ENCODE results near the gene TMEM132E.

Gene TMEM132E

DNA sequence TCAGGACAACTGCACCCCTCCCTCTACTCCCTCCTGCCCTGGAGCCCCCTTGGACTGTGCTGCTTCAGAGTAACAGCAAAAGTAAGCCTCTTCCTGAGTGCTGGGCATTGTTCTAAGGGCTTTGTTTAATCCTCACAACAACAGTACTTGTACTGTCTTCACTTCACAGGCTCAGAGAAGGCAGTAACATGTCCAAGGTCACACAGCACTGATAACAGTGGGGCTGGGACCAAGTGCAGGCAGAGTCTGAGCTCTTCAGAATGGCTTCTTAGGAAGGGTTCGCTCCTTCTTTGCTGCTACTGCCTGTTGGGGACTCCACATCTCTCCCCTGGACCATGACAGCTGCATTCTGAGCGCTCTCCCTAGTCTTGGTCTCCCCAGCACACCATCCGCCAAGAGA, 24.6 kb downstream of the TMEM132E start:
- no peak for DNase-seq

DNA sequence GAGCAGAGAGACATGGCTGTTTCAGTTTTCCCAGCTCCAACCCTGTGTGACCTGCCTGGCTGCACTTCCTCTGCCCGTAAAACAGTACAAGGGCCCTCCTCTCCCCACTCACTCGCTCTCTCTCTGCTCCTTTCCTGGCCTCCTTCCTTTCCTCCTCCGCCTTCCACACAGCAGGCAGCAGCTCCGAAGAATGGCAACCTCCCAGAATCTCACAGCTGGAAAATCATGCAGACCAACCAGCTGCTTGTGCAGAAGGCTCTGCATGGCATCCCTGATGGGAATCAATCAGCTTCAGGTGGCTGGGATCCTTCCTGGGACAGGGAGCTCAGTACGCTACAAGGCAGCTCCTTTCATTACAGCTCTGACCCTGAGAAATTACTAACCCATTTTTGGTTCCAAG, 27.4 kb downstream of the TMEM132E start:
- DNase-seq, result no peak

DNA sequence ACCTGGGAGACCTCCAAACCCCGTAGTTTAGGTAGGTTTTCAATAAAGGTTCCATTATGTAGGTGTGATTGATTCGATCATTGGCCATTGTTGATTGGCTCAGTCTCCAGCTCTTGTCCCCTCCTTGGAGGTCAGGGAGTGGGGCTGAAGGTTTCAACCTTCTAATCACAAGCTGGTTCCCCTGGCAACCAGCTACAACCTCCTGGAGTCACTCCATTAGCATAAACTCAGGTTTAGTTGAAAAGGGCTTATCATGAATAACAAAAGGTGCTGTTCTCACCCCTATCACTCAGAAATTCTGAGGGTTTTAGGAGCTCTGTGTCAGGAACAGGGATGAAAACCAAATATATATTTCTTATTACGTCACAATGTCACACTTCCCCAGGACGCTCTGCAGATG, 28.5 kb downstream of the TMEM132E start:
- DNase-seq, result no peak

DNA sequence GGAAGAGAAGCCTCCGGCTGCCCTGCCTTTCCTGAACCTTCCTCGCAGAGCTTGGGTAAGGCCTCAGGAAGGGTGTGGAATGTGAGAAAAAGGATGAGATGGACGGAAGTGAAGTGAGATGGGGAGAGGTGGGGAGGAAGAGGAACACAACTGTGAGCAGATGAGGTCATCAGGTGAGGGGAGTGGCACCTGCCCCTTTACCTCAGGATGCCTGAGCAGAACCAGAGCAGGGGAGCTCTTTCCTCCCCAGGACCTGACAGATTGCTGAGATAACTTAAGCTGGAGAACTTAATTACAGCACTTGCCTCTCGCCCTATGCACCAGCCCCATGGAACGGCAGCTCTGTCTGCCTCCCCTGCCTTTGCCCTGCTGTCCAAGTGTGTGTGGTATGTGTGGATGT, 29.8 kb downstream of the TMEM132E start:
- no peak for DNase-seq

DNA sequence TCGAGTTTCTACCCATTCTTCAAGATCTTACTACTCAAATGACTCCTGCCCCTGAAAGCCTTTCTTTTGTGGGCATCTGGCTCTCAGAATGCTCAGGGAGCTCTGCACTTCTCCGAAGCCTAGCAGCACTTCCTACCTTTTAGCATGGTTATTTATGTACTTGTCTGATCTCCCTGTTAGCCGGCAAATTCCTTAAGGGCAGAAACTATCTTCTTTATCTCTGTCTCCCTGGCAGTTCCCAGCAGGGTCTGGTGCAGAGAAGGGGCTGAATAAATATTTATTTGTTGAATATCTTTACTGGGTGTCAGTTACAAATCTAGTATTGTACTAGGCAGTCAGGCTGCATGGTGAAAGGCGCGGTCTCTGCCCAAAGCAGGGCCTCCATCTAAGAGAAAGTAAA, 30.7 kb downstream of the TMEM132E start:
- DNase-seq, result no peak

DNA sequence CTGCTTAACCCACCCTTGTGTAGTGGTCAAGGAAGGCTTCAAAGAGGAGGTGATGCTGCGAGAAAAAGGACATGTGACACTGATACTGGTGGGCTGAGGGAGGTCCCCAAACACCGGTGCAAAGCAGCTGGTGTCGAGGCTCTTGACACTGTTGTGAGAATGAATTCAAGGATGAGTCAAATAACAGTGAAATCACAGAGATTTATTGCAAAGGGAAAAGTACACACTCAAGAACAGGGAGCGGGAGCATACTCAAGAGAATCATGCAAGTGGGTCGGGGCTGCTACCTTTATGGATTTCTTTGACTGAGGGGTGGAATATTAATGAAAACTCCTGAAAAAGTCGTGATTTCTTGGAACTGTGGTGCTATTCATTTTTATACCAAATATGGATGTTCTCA, 31.1 kb downstream of the TMEM132E start:
- DNase-seq, result no peak

DNA sequence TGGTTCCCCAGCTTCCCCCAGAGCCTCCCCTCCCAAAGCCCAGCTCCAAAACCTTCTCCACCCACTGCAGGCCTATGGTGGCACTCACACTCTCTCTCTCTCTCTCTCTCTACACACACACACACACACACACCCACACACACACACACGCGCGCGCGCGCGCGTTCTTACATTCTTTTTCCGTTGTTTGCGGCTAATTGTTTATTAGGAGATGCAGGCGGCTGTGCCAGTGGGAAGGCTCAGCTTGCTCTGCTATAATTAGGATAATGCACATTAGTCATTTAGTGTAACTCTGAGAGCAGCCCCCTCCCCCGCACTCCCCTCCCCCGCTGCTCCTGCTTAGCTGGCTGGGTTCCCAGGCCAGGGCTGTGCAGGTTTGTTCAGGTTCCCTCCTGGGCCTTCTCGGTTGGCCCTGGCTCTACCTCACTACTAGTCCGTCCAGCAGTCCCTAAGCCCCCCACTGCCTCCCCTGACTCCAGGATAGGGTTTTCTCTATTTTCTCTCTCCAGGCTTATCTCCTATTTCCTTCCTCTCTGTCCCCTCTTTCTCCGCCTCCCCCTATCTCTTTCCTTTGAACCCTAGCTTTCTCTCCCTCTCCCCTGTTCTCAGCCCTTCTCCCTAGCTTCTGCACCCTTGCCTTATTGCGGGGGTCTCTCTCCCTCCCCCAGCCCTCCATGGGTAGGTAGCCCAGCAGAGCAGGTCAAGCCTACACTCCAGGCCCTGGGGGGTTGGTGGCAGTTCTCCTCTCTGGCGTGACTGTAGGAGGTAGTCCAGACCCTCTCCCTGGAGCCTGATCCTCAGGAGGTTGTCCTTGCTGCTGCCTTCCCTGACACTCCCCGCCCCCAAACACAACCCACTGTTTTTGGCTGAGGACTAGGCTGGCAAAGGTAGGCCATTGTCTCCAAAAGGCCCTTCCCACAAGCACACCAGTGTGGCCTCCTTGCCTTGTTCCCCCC, 34.0 kb downstream of the TMEM132E start:
- DNase-seq, result no peak

DNA sequence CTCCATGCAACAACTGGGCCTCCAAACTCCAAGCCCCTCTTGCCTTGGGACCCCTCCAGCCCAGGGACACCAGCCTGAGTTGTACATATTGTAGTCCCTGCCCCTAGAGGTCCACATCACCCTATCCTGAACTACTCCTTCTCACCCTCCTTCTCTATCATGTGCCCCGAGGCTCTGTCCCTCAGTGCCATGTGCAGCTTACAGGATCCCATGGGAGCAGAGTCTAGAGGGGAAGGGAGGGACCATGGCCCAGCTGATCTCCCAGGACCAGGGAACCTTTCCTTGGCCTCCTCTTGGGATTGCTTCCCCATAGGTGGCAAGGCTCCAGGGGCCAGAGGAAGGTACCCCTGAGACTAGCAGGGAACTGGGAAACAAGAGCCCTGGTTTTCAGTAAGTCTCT, 35.3 kb downstream of the TMEM132E start:
- no peak for DNase-seq

DNA sequence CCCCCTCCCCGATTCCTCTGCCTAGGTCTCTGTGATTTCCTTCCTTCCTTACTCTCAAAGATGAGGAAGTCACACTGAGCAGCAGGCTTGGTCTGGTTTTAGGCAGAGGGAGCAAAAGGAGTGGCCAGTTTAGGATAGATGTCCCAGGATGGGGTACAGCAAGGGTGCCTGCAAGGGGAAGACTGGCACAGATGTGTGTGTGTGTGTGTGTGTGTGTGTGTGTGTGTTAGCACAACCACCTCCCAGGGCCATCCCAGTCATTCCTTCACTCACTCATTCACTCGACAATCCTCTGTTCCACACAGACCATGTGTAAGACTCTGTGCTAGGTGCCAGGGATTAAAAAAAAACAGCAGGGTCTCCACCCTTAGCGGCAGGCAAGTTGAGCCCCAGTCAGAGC, 35.9 kb downstream of the TMEM132E start:
- DNase-seq, result no peak

DNA sequence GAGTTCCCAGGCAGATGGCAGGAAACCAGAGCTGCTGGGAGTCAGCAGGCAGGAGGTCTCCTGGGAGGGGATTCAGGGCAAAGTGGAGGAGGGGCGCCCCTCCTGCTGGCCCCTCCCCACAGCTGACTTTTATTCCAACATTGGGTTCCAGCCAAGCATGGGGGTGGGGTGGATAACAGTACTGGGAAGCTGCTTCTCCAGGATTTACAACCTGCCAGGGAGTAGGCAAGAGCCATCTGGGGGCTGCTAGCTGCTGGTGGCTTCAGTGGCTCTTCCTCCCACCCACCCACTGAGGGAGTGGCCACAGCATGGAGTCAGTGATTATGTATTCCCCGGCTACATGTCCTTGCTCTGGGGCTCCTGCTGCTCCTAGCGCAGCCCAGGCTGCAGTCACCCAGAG, 36.8 kb downstream of the TMEM132E start:
- DNase-seq, result no peak

DNA sequence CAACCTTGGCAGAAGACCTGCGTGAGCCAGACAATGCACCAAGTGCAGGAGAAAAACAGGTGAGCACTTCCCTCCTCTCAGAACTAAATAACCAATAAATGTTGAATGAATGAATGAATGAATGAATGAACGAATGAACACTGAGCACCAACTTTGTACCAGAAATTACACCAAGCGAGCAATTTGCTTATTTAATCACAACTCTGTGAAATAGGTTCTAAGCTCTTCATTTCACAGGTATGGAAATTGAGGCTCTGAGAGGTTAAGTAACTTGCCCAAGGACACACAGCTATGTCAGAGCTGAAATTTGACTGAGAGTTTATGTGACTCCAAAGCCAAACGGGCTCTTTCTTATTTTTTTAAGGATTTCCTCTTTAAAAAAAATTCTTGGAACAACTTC, 38.0 kb downstream of the TMEM132E start:
- no peak for DNase-seq

DNA sequence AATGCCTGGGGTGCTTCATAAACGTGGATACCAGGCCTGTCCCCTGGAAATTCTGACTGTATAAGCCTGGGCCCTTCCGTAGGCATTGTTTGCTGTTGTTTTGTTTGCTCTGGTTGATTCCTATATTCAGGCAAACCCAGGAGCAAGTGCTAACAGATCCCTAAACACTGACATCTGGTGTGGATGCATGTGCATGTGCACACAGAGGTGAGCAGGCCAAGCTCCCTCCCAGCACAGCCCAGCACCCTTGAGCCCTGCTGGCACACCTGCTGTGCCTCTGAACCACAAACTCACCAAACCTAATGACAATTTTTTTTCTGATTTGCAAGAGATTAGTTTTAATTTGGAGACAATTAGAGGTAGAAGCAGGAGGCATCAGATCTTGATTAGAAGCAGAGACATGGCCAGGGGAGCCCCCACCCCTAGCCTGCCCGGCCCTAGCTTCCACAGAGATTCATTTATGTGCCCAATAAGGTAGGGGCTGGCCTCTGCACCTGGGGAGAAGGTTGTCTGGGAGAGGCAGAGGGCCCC, 40.4 kb downstream of the TMEM132E start:
- DNase-seq, result no peak

DNA sequence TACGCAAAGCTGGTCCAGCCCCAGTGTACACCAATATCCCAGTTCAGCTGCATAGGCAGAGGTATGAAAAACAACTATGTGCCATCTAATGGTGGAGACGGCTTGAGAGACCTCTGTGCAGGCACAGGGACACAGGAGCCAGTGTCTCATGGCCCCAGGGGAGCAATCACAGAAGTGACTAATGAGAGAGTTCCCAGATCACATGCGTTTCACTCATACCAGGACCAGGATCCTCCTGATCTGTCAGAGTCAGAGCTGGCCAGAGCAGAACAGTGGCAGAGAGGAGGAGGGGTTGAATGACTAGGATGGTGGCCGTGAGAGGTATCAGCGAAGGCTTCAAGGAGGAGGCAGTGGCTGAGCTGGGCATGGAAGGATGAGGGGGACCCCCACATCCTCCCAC, 41.1 kb downstream of the TMEM132E start:
- no peak for DNase-seq

DNA sequence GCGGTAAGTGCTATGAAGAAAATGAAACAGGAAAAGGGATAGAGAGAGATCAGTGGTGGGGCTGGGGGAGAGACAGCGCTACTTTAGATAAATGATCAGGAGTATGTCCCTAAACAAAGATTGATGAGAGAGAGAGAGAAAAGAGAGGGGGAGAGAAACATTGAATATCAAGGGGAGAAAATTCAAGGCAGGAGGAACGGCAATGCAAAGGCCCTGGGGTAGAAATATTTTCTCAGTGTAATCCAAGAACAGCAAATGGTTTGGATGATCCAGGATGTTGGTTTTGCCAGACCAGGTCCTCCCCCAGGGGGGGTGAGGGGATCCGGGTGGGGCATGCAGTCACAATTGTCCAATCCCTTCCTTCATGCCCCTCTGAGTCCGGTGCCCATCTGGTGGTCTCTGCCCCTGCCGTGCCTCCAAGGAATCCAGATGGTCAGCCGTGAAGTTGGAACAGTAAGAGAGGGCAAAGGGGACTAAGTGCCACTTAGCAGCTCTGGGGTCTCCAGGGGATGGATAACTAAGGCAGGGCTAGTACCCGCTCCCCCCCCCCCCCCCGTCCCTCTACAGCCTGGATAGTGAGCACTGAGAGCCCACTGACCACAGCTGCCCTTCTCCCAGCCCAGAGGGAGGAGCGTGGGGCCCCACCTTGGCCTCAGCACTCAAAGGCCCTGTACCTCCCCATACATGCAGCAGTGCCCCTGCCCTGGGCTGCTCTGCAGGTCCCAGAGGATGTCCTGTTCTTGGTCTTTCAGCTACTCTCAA, 43.7 kb downstream of the TMEM132E start:
- no peak for DNase-seq

DNA sequence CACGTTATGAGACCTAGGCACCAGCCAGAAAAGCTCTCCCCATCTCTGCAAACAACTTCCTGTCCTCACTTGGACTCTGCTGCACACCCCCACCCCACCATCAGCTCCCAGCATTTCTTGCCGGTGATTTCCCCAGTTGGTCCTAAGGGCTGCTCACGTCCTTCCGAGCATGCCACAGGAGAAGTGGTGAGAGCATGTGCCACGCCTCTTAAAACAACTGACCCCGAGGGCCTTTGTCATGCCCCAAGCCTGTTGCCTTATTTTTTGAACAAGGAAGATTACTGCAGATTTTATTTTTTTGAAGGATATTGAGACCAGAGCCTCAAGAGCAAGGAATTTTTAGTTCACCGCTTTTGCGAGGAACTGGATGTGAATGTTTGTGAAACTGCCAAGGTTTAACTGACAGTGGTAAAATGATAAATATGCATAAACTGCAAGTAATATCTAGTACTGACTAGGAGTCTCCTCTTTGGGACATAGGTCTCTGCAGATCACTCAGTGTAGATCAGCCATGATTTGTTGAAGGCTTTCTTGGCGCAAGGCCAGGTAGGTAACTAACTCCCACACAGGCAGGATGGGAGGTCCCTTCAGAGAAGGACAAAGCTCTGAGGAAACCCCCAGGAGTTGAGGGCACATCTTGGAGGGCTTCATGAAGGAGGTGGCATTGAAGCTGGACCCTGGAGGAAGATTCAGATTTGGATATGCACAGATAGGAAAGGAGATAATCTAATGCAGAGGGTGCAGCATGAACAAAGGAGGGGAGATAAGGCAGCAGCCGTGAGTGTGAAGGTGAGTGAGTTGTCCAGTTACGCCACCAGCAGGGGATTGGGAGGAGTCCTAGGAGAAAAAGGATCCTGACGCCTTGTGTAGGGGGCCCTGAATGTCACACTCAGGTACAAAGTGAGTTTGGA, 44.7 kb downstream of the TMEM132E start:
- DNase-seq, result no peak

DNA sequence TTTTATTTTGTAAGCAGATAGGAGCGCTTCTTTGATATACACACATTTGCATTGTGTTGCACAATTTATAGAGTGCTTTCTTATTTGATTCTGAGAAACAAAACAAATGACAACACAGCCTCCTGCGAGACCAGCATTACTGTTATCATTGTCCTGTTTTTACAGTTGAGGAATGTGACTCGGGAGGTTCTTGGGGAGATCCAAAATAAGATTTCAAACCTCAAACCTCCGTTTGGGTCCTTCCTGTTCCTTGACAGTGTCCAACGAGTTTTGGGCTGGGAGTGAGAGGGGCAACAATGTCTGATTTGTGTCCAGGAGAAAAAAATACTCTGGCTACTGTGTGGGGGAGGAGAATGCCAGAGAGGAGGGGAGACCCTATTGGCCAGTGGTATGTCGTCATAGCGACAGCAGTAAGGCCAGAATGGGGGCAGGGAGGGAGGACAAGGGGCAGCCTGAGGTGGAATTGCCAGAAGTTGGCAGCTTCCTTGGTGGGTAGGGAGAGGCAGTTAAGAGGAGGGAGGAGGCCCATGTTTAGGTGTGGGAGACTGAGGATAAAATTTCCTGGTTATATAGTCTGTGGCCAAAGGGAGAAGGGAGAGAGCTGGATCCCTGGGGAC, 45.5 kb downstream of the TMEM132E start:
- no peak for DNase-seq

DNA sequence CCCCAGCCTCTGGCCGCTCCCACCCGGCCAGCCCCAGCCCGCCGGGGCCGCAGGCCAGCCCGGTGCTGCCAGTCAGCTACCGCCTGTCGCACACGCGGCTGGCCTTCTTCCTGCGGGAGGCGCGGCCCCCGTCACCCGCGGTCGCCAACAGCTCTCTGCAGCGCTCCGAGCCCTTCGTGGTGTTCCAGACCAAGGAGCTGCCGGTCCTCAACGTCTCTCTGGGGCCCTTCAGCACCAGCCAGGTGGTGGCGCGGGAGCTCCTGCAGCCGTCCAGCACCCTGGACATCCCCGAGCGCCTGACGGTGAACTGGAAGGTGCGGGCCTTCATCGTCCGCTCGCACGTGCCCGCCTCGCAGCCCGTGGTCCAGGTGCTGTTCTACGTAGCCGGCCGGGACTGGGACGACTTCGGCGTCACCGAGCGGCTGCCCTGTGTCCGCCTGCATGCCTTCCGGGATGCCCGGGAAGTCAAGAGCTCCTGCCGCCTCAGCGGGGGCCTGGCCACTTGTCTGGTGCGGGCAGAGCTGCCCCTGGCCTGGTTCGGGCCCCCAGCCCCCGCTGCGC, 46.8 kb downstream of the TMEM132E start:
- DNase-seq, result no peak

DNA sequence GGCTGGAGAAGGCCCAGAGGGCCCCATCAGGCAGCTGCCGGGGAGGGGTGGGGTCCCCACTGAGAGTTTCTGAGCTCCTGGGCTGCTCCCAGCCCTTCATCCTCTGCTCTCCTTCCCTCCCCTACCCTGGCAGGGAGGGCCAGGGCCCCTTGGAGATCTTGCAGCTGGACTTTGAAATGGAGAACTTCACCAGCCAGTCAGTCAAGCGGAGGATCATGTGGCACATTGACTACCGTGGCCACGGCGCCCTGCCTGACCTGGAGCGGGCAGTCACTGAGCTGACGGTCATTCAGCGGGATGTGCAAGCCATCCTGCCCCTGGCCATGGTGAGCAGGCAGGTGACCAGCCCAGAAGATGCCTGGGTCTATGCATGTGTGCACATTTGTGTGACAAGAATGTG, 49.5 kb downstream of the TMEM132E start:
- no peak for DNase-seq

DNA sequence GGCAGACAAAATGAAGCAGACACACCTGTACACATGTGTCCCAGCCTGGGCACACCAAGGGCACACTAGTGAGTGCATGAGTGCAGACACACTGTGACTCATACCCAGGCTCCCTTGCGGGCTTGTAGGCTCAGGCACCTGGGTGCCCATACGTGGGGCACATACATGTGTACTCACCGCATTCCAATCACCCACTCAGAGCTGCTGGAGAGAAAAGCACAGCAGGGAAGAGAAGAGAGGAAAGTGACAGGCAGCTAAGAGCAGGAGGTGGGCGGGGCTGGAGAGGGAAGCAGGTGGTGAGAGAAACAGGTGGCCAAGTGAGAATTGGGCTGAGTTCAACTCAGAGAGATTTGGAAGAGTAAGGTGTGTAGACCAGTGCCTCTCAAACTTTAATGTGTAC, 54.0 kb downstream of the TMEM132E start:
- DNase-seq, result no peak

DNA sequence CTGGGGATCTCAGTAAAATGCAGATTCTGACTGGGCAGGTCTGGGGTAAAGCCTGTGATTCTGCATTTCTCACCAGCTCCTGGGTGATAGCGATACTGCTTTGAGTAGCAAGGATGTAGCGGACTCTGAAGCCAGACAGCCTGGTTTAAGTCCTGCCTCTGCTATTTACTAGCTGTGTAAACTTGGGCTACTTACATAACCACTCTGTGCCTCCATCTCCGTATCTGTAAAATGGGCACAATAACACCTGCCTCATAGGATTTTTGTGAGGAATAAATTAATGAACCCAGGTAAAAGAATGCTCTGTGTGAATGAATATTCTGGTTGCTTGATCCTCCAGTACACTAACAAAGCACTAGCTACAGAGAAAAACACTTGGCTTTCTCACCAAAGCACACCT, 54.4 kb downstream of the TMEM132E start:
- no peak for DNase-seq

DNA sequence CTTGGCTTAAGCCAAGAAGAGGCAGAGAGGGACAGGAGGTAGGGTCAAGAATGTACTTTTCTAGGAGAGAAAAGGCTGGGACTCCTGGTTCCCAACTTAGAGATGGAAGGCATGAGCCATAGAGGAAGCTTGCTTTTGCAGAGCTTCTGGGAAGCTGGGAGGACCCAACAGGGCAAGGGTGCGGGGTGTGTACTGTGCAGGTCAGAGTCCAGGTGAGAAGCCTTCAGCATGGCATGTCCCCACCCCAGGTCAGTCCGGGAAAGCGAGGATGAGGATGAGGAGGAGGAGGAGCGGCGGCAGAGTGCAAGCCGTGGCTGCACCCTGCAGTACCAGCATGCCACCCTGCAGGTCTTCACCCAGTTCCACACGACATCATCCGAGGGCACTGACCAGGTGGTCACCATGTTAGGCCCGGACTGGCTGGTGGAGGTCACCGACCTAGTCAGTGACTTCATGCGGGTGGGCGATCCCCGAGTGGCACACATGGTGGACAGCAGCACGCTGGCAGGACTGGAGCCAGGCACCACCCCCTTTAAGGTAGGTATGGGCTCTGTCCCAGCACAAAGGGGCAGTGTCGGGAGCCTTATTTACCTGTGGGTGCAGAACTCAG, 55.3 kb downstream of the TMEM132E start:
- no peak for DNase-seq

DNA sequence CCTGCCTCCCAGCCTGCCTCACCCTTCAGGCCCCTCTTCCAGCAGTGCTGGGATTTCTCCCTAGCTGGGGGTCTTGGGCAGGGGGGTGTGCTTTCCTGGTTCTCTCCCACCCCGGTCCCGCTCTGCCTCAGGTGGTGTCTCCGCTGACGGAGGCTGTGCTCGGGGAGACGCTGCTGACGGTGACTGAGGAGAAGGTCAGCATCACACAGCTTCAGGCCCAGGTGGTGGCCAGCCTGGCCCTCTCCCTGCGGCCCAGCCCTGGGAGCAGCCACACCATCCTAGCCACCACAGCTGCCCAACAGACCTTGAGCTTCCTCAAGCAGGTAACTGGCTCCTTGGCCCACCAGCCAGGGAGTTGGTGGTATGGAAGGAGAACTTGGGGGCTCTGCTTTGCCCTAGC, 56.5 kb downstream of the TMEM132E start:
- DNase-seq, result no peak
